Stimulated activated CD8-positive, alpha-beta memory T cell treated with anti-CD3 and anti-CD28 coated beads, Interleukin-12 subunit alpha, Interleukin-12 subunit beta, amount 100 ng/mL, for 4 hours (primary cell): ENCODE data around the gene MRPS6.

Experiments used
- DNase-seq: peaks from one replicate; pipeline ENCODE4 v3.0.0-alpha.2; 2020; ENCODE audit warnings: low read depth

Gene MRPS6

GRCh38 chr21:34073032-34073748 lies at the start of gene MRPS6, which contains the start of gene SLC5A3:
TSS of gene MRPS6 (plus strand) at chr21:34073578. CDS start at chr21:34073701, 123 bp downstream.
TSS of gene SLC5A3 (plus strand) at chr21:34073578. CDS start at chr21:34095199, 21,621 bp downstream.
- peak; percentile 67 for DNase-seq

DNA sequence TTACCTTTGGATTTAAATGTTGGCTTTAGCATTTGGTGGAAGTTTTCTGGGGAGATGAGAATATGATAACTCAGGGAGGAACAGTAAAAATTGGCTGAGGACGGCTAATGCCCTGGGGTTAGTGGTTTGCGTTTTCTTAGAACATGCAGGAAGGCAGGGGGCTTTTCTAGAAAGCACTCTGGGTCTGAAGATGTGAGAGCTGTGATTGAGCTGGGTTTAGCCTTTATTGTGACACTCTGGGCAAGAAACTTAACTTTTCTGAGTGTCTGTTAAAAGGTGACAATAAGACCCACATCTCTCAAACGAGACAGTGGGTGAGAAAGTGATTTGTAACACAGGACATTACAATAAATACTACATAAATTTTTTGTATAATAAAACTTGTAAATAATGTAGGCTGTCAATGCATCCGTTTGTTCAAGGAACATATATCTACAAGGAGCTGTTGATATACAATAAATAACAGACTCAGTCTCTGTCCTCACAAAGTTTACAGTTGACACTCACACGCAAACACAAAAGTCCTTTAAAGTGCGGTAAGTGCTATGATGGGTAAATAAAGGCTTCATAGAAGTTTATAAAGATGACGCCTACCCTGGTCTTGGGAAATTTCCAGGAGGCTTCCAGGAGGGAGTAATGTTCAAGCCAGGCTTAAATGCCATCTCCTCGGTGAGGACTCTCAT lies 49.5 kb upstream of the MRPS6 start:
- no peak for DNase-seq

DNA sequence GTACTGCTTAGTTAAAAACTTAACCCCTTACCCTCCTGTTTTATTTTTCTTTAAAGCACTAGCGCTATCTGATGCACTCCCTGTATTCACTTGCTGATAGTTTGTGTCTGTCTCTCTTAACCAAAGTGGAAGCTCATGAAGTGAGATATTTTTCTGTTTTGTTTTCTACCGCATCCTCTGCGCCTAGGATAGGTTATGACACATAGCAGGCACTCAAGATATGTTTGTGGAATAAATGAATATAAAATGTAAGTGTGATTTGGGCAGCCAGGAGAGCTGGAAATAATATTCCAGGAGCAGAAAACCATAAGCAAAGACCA lies 49.0 kb upstream of the MRPS6 start:
- no peak for DNase-seq

DNA sequence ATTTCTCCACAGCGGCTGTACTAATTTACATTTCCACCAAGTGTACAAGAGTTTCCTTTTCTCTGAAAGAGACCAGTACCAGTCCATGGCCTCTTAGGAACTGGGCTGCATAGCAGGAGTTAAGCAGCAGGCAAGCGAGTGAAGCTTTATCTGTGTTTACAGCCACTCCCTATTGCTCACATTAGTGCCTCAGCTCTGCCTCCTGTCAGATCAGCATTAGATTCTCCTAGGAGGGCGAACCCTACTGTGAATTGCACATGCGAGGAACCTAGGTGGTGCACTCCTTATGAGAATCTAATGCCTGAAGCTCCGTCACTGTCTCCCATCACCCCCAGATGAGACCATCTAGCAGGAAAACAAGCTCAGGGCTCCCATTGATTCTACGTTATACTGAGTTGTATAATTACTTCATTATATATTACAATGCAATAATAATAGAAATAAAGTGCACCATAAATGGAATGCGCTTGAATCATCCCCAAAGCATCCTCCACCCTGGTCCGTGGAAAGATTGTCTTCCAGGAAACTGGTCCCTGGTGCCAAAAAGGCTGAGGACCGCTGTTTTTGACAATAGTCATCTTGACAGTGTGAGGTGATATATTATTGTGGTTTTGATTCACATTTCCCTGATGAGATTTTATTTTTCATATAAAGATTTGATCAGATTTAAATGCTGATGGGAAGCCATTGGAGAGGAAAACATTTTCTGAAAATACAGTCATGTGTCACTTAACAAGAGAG lies 45.5 kb upstream of the MRPS6 start:
- DNase-seq: no peak

GRCh38 chr21:34029743-34030528 lies 43.4 kb upstream of the MRPS6 start:
- peak; percentile 15 for DNase-seq

DNA sequence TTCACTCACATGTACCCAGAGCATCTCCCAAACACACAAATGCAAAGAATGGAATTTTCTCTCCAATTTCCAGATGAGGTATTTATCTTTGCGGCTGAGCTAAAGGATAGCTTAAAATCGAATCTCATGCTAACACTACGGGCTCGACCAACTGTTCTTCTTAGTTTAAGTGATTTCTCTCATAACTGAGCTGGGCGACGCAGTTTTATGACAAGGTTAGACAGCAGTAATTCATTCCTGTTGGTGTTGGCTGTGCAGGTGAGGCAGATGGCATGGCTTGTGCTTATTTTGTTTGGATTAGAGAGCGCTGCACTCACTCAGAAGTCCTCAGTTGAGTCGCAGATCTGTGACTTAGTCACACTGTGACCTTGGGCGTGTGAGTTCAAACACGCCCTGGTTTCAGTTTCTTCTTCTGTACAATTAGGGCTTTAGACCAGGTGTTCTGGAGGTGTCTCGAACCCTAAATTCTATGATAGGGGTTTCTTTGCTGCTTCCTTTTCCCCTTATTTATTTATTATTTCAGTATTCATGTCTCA lies 41.5 kb upstream of the MRPS6 start:
- DNase-seq: no peak

GRCh38 chr21:34034369-34035014 lies 38.9 kb upstream of the MRPS6 start:
- DNase-seq: no peak

GRCh38 chr21:34035619-34036354 lies 37.6 kb upstream of the MRPS6 start:
- DNase-seq: no peak

- DNase-seq: no peak
Observed at GRCh38 chr21:34037009-34037795, 36.2 kb upstream of the MRPS6 start.

DNA sequence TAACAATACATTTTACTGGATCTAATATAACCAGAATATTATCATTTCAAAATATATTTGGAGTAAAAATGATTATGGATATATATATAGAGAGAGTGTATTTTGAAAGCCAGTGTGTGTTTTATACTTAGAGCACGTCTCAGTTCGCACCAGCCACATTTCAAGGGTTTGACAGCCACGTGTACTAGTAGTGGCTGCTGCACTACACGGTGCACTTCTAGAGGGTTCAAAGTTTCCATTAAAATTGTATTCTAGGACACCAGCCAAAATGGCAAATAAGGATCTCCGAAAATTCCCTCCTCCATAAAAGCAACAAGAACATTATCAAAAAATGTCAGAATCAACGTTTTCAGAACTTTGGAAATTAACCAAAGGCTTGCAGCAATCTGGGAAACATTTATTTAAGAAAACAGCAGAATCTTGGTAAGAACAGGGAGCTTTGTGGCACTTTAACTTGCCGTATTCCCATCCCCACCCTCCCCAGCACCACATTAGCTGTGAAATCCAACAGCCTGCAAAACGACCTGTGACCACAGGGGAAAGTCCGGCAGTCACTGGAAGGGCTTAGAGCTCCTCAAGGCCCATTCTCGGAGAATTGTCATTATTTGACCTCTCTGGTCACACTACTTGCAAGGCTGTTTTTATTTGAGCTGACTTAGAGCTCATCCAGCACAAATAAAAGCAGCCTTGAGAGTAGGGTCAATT lies 33.5 kb upstream of the MRPS6 start:
- no peak for DNase-seq

GRCh38 chr21:34042735-34043134 lies 30.6 kb upstream of the MRPS6 start:
- no peak for DNase-seq

DNA sequence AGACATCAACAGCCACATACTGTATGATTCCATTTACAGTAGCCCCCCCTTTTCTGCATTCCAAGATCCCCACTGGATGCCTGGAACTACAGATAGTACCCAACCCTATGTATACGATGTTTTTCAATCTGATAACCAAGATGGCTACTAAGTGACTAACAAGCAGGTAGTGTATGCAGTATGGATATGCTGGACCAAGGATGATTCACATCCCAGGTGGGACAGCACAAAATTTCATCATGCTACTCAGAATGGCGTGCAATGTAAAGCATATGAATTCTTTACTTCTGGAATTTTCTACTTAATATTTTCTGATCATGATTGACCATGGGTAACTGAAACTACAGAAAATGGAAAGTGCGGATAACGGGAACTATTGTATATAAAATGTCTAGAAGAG lies 30.0 kb upstream of the MRPS6 start:
- no peak for DNase-seq

DNA sequence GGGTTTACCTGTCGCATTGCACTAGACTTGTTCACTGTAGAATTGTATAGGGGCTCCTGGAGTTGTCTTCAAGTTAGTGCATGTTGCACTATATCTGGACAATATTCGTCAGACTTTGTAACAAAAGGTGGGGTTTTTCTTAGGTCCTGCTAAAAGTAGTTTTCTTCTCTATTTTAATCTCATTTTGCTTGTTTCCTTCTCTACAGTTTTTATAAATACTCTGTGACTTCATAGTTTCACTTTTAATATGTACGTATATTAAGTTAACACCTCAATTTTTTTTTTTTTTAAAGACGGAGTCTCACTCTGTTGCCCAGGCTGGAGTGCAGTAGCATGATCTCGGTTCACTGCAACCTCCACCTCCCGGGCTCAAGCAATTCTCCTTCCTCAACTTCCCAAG lies 26.5 kb upstream of the MRPS6 start:
- no peak for DNase-seq

- DNase-seq: no peak
Observed at GRCh38 chr21:34047835-34048234, 25.5 kb upstream of the MRPS6 start.

DNA sequence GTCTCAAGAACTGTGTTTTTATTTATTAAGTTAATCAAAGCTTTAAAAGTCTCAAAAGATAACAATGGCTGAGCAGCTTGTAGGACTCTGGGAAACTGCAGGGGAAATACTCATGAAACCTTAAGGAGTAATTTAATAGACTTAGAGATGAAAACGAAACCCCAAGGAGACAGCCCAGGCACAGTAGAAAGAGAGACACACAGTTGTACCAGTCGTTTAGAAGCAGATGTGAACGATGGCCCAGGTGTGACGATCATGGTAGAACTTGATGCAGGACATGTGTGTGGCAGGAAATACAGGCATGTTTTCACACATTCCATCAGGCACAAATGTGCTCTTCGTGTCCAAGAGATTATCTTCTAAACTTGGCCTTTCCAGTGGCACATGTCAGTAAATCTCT lies 21.2 kb upstream of the MRPS6 start:
- DNase-seq: no peak

DNA sequence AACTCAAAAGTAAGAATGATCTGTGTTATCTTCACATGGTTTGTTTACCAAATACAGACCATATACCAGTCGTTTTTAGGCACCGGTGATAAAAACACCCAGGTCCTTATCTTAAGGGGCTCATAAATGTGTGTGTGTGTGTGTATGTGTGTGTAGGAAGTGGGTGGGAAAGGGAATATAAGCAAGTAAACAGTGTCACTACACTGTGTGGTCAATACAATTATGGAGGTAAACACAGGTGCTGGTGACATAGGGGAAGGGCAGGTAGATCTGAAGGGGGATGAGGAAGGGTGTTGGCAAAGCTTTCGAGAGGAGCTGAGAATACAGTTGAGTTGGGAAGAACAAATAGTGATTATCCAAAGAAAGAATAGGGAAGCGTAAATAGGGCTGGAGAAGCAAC lies 19.1 kb upstream of the MRPS6 start:
- DNase-seq: no peak

DNA sequence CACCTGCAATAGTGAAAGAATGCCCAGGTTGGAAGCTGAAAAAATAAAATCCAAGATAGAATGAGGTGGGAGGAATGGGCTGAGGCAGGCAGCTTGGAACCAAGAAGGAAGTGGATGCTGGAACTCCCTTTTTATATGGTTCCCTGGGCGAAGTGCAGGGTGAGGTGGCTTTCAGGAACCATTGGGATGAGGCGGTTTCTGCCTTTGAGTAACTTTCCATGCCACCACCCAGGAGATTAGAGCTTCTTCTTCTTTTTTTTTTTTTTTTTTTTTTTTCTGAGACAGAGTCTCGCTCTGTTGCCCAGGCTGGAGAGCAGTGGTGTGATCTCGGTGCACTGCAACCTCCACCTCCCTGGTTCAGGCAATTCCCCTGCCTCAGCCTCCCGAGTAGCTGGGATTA lies 17.8 kb upstream of the MRPS6 start:
- DNase-seq: no peak

DNA sequence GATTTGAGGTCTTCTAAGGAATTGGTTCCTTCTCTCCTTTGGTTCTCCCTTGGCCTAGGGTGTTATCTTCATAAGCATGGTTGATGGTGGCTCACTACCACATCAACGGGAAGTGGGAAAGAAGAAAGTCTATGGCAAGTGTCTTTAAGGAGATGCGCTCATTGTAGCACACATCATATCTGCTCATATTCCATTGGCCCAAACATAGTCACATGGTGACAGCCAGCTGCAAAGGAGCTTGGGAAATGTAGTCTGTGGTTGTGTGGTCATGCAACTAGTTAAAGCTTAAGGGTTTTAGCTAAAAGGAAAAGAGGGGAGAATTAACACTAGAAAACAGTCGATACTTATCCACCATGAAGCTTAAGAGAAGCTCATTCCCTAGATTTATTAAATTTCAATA lies 11.4 kb upstream of the MRPS6 start:
- DNase-seq: no peak

- DNase-seq: no peak
Observed at GRCh38 chr21:34065027-34065426, 8.4 kb upstream of the MRPS6 start.
